Activated CD4-positive, alpha-beta T cell treated with anti-CD3 and anti-CD28 coated beads, Interleukin-2, amount 50 U/mL, for 1 hour (primary cell): Measurements from ENCODE around the gene TDRD9.

Source experiments
- DNase-seq: peaks from one replicate; pipeline ENCODE4 v3.0.0-alpha.2; 2020

Gene TDRD9

DNA sequence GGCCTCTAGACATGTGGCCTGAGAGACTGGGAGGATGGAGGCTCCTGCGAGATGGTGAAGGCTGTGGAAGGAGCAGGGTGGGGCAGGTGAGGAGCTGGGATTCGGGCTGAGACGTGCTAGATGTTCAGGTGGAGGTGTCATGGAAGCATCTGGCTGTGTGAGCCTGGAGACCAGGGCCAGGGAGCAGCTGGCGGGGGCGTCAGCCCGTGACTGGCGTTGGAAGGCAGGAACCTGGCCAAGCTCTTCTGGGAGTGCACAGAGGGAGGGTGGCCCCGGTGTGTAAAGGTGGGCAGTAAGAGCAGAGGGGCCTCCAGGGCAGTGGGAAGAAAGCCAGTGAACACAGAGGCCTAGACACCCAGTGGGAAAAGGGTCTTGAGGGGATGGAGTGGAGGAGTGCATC, 69.1 kb downstream of the TDRD9 start:
- DNase-seq: no peak

DNA sequence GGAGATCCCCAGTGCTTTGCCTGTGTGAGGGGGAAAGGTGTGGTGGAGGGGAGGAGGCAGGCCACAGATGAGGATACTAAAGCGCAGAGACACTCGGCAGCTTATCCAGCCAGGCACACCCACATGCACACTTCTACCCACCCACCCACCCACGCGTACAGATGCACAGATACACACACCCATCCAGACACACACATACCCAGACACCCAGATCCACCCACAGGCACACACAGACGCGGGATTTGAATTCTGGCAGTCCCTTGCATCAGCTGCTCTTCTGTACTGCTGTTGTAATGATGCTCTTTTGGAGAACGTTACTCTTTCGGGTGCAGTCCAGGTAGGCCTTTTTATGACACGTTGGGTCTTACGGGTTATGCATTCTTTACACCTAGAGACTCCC, 69.8 kb downstream of the TDRD9 start:
- DNase-seq: no peak

DNA sequence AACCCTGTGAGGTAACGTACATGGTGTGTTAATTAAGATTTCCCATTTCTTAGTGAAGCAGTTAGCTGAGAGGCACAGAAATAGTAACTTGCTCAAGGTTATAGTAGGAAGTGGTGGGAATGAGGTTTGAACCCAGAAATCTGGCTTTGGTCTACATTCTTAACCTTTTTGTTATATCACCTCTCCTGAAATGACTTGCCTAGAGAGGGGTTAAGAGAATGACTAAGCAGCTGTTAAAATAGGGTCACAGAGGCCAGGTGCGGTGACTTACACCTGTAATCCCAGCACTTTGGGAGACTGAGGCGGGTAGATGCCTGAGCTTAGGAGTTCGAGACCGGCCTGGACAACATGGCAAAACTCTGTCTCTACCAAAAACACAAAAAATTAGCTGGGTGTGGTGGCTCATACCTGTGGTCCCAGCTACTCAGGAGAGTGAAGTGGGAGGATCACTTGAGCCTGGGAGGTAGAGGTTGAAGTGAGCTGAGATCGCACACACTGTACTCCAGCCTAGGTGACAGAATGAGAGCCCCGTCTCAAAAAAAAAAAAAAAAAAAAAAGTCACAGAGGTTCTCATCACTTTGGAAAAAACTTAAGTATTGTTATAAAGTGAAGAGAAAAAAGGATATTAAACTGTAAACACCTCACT, 71.7 kb downstream of the TDRD9 start:
- no peak for DNase-seq

DNA sequence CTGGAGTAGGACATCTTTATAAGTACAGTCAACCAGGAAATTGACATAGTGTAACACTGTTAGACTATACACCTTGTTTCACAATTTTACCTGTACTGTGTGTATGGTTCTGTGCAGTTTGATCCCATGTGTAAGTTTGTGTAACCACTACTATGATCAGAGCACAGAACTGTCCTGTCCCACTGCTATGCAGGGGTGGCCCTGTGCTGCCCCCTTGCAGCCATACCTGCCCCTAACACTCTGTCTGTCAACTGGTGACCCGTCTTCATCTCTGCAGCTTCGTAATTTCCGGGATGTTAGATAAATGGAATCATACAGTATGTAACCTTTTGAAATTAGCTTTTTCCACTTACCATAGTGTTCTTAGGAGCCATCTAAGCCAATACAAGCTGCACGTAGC, 72.7 kb downstream of the TDRD9 start:
- no peak for DNase-seq

DNA sequence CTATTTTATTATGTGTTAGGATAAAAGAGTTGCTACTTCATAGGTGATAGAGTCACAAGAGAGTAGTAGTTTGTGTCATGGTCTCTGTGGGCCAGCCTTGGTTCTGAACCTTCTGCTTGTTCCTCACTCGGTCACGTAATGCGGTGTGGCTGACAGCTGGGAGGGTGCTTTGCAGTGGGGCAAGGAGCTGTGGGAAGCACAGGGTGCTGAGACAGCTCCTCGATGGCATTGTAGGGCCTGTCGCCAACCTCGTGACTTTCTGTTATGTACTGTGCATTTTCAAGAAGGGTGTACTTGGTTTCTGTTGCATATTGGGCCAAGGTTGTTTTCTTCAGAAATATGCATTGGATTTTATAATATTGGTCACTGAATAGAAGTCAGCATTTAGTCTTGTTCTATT, 75.4 kb downstream of the TDRD9 start:
- DNase-seq: no peak

DNA sequence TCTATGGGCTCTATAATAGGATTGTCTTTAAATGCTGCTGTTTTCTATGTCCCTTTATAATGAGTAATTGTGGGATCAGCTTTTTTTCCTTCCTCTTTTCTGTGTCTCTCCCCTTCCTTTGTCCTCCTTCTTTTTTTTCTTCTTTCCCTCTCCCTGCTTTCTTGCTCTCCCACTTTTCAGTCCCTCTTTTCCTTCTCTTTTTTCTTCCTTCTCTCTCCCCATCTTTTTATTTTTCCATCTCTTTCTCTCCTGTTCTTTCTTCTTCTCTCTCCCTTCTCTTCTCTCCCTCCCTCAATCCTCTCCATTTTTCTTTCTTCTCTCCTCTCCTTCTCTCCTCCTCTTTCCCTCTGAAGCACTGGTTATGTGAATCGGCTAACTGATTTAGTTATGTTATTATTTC, 76.6 kb downstream of the TDRD9 start:
- DNase-seq: no peak

DNA sequence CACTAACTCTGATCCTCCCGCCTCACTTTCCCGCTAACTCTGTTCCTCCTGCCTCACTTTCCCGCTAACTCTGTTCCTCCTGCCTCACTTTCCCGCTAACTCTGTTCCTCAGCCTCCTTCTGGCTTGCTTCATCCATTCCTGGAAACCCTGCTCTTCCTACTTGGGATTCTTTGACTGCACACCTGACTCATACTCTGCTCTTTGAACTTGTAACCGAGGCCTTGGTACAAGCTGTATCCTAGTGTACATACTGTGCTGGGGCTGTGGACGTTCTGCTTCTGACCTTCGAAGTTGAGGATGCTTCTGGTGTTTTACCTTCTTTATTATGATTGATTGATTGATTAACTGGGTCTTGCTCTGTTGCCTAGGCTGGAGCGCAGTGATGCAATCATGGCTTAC, 77.2 kb downstream of the TDRD9 start:
- DNase-seq: no peak

DNA sequence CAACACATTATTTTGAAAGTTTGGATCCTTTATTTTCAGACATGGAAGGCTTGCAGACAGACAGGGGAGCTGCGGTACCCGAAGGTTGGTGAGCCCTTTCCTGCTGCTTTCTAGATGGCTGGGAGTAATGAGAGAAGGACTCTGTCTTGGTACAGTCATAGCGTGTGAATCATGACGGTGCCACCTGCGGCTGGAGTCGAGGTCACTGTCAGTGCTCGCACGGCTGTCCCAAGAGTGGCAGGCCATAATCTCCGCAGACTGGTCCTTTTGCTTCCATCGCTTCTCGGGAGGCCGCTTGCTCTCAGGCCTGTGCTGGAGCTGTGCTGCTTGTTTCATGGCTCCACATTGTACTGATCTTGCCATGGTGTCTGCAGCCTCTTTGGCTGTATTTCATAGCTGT, 78.9 kb downstream of the TDRD9 start:
- DNase-seq: no peak

DNA sequence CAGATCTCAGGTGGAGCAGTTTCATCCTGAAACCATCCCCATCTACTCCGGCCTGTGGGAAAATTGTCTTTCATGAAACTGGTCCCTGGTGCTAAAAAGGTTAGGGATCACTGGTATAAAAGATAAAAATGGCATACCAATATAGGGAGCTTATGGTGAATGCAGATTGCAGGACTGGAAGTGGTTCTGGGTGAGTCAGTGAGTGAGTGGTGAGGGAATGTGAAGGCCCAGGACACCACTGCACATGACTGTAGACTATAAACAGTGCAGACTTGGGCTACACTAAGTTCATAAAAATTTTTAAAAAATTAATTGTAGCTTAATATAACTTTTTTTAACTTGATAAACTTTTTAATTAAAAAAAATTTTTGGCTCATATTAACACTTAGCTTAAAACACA, 81.0 kb downstream of the TDRD9 start:
- DNase-seq: no peak

DNA sequence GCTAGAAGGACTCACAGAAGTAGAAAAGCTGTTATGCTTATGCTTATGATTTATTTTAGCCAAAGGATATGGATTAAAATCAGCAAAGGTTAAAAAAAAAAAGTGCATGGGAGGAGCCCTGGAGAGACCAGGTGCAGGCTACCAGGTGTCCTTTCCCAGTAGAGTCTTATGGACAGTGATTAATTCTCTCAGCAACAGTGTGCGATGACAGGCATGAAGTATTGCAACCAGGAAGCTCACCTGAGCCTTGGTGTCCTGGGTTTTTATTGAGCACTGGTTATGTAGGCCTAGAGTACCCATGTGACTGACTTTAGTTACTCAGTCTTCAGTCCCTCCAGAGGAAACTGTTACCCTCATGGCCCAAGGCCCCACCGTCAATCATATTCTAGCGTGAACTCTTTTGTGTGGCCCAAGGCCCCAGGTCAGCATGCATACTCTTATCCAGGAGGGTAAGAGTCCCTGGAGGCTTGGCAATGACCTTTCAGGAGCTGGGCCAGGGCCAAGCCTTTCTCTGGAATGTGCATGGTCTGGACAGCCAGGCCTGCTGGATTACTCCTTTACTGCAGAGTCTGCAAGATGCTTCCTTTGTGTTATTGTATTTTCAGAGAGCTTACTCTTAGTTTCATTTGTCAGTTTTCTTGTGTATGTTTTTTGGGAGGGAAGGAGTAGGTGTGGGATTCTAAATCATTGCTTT, 83.7 kb downstream of the TDRD9 start:
- DNase-seq: no peak

DNA sequence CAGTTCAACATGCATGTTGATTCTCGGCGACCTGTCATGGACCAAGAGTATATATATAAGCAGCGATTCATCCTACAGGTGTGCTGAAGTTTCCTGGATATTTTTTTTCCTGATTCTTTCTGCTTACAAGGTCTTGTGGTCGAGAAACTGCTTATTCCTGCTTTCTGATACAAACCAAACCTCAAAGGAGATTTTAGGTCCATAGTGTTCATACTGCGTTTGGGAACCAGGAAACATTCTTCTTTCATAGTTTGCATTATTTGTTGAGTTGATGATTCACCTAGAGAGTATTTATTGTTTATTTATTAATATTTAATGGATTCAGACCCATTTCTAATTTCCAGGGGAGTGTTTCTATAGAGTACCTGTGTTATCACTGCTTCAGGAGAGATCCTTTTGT, 86.5 kb downstream of the TDRD9 start:
- DNase-seq: no peak

DNA sequence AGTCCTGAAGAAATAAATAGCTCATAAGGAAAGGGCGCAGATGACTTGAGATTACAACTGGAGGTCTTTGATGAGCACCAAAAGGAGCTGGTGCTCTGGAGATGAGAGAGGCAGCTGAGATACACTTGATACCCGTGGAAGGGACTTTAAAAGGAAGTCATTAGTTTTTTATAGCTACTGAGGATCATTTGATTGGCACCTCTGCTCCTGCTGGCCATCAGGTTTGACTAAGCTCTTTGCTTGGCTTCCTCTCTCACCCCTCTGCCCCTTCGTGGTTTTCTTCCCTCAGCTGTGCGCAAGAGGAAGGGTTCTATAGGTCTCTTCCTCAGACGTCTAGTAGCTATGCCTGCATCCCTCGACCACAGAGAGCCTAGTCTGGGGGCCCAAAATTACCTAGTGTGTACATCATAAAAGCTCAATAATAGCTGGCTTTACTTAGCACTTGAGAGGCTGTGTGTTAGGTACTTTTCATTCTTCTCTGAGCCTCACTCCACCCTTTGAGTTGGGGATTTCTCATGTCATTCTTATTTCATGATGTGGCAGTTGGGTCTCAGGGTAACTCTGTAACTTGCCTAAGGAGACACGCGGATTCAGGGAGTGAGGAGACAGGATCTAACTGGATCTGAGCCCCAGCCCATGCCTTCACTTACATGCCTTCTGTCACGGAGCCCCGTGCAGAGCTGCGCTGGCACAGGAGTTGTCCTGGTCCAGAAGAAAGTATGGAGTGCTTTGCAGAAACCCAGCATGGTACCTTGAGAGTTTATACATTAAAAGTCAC, 88.8 kb downstream of the TDRD9 start:
- no peak for DNase-seq

DNA sequence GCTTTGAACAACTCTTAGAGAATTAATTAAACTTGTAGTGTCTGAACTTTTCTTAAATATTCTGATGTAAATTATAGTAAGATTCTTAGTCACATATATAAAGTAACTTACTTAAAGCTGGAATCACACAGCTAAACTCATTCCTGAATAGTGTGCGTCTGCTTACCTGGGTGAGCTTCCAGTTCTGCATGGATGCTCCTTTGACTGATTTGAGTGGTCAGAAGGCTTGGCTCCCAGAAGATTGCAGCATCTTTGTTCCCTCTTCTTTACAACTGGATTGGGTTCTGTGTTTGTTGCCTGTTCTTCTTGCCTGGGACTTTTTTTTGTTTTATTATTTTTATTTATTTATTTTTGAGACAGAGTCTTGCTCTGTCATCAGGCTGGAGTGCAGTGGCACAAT, 90.8 kb downstream of the TDRD9 start:
- no peak for DNase-seq

DNA sequence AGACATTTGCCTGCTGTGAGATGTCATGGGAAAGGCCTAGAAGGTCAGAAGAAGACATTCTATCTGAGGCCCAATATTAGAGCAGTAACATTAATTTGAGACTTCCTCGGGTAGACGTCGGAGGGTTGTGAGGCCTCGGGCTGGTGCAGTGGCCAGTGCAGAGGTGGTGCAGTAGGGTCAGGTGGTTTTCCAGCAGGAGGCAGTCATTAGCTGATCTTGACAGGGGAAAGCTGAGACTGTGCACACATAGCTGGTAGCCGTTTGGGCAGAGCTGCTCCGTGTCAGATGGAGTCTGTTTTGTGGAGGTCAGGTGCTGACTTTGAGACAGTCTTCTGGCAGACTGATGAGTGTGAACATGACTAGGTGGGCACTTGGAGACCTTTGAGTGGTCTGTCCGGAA, 91.5 kb downstream of the TDRD9 start:
- no peak for DNase-seq

DNA sequence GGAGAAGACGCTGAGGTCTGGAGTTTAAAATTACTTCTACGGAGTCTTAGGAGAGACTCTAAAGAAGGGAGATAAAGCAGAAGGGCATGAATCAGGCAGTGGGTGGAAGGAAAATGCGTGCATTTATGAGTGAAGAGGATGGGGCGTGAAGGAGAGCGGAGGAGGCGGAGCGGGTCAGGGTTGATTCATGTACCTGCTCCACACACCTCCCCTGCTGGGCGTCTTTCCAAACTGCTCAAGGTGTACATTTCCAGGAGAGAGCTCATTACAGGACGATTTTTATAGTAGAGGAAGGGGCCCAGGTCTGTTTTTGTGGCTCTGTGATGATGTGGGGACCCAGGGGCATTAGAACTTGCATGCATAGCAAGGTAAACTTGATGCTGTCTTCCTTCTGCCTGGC, 92.2 kb downstream of the TDRD9 start:
- no peak for DNase-seq

DNA sequence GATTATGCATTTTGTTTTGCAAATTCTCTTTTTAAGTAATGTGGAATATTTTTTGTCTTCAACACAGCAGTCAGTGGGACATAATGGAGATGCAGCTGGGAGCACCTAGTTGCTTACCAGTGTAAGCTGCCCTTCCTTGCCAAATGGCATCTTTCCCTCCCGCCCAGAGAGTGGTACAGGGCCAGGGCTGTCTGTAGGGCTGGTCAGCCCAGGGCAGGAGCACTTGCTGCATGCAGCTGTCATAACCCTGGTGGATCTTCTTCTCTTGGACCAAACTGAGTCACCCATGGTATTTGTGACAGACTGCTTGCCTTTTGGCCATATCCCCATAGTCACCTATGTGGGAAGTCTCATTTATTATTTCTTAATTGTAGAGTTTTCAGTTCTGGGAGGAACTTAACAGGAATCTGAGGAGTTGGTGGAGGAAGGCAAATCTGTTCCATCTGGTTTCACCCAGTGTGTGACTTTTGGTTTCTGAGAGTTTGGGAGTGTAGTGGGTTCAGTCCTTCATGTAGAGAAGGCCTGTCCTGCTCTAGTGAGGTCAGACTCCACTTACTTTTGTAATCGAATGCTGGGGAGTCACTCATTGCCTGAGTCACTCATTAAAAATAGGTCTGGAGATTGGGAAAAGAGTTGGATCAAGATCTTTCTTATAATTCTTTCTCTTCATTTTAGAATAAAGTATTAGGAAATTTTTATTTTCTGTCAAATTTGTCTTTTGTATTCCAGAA, 95.2 kb downstream of the TDRD9 start:
- DNase-seq: no peak

DNA sequence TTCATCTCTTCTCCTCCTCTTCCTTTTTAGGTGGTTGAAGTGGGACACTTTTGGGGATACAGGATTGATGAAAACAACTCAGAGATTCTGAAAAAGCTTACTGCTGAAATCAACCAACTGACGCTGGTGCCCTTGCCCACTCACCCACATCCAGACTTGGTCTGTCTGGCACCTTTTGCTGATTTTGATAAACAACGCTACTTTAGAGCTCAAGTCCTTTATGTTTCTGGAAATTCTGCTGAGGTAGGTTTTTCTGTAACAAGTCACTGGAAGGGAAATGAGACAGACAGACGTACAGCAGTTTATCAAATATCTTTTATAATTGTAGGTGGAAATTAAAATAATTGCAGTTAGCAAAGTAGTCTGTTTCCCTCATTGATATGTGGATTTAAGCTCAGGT, 97.3 kb downstream of the TDRD9 start:
- no peak for DNase-seq

DNA sequence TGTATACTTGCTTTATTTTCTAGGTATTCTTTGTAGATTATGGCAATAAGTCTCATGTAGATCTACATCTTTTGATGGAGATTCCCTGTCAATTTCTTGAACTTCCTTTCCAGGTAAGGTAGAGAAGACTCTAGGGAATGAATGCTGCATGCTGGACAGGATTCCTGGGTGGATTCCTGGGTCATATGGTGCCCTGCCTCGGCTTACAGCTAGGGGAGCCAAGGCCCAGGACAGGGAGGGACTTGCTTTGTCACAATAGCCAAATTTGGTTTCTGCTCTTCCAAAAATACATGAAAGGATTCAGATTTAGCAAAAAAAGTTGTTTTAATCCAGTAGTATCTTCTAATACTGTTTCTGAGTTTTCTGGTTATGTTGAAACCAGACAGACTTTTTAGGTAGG, 97.8 kb downstream of the TDRD9 start:
- DNase-seq: no peak

DNA sequence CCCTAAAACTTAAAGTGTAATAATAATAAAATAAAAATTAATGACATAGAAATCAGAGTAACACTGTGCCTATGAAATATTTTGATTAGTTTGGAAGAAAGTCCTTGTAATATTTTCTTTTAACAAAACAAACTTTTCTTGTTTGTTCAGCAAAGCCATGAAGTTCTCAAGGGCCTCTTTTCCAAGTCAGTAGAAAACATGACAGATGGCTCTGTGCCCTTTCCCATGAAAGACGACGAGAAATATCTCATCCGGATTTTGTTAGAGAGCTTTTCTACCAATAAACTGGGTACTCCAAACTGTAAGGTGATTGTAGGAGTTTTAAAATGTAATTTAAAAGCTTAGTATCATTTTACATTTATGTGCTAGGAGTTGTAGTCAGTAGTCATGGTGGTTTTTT, 102.7 kb downstream of the TDRD9 start:
- no peak for DNase-seq

DNA sequence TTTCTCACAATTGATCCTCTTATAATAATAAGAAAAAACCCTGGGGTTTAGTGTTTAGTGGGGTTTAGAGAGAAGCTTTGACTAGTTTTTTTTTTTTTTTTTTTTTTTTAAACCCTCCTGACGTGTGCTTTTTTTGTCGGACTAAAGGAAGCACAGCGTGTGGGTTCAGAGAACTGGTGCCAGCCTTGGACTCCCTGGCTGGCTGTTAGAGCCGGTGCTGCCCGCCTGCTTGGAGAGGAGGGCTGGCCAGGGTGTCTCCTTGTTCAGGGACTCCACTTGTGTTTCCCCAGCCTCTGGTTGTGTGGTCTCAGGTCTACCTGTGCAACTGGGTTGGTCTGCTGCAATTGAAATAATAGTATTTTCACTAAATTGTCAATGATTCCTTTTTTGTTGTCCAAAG, 103.1 kb downstream of the TDRD9 start:
- DNase-seq: no peak

DNA sequence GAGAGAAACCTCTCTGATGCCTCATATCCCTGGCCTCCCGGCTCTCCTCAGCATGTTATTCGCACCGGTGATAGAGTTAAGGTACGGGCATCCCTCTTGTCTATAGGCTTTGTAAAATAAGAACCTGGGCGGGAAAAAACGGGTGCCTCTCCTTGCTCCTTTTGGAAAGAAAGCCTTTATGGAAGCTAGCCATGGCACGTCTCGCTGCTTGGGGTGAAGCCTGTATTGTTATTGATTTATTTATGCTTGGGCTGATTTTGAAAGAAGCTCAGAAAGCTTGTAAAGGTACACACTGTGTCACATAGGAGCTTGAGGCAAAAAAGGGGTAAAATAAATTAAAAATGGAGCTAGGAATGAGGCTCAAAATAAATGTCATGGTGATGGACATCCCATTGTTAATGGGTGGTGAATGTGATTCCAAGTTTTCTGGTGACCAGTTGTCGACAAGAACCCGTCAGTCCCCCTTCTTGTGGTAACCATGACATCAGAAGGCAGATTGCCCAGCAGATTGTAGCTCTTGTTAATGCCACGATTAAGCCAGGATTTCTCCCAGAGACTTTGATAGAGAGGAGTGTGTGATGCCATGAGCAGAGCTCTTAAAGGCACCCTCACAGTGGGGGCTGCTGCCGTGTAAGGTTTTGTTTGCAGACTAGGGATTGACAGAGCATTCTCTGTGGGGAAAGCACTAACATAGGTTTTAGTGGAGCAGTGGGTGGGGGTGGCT, 106.9 kb downstream of the TDRD9 start:
- DNase-seq: no peak

DNA sequence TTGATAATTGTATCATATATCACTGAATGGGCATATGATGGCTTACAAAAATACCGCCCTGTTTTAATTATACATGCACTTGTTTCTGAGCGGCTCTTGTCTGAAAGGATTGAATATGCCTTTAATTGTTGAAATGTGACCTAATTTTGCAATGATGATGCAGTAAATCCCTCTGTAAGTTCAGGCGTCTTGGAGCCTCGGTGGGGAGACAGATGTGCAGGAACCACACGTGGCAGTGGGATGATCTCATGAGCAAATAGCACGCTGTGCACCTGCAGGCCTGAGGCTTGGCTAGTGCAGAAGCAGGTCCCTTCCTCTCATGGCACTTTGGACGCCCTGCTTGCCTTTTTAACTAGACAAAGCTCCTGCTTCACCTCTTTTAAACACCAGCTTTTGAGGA, 108.0 kb downstream of the TDRD9 start:
- no peak for DNase-seq

DNA sequence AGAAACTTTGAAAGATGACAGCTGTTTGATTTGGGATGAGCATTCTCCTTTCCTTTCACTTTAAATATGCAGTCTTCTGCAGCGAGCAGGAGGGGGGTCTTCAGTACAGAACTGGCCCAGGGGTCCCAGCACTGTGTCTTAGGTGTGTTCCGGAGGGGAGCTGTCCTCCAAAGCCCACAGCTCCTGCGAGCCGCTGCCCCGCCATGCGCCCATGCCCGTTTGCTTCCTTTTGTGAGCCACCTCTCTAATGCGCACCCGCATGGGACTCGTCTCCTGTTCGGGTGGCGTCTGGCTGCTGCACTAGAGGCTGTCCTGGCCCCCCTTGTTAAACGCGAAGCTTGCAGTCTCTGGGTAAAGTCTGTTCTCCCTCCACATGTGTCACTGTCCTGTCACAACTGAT, 108.8 kb downstream of the TDRD9 start:
- DNase-seq: no peak
